DOHH2 (cell line): ENCODE data around the gene SUMF2.

Experiments
- H3F3A ChIP-seq: fragments of 200-600 bp; sonication (generic), shearing (Covaris generic); 2 replicates; pipeline ENCODE4 v1.6.0; 2016; ENCODE audit warnings: antibody characterized with exemption, mild to moderate bottlenecking; ENCODE audit not compliant: control insufficient read depth, insufficient read depth
- H3K27ac ChIP-seq: fragments of 200-600 bp; sonication (generic); 2 replicates; pipeline ENCODE4 v1.5.1; 2014; ENCODE audit warnings: low read depth, mild to moderate bottlenecking, low read length, moderate library complexity
- H3K27me3 ChIP-seq: fragments of 200-600 bp; sonication (generic); 2 replicates; pipeline ENCODE4 v1.6.1; 2014; ENCODE audit warnings: mild to moderate bottlenecking, low read length, mixed read lengths; ENCODE audit not compliant: control insufficient read depth
- H3K36me3 ChIP-seq: fragments of 200-600 bp; sonication (generic); 2 replicates; pipeline ENCODE4 v1.6.1; 2014; ENCODE audit warnings: mild to moderate bottlenecking, low read length, moderate library complexity, mixed read lengths; ENCODE audit not compliant: control insufficient read depth
- H3K4me1 ChIP-seq: fragments of 200-600 bp; sonication (generic); 2 replicates; pipeline ENCODE4 v1.6.1; 2014; ENCODE audit warnings: mild to moderate bottlenecking, low read length, mixed read lengths; ENCODE audit not compliant: control insufficient read depth
- H3K4me2 ChIP-seq: fragments of 200-600 bp; sonication (generic); 2 replicates; pipeline ENCODE4 v1.6.0; 2014; ENCODE audit warnings: mild to moderate bottlenecking, low read length, moderate library complexity
- H3K4me3 ChIP-seq: fragments of 200-600 bp; sonication (generic); 2 replicates; pipeline ENCODE4 v1.5.1; 2014; ENCODE audit warnings: mild to moderate bottlenecking, low read length, mixed read lengths
- H3K79me2 ChIP-seq: fragments of 200-600 bp; sonication (generic); 2 replicates; pipeline ENCODE4 v1.6.1; 2014; ENCODE audit warnings: mild to moderate bottlenecking, low read length, mixed read lengths; ENCODE audit not compliant: control insufficient read depth
- H3K9me2 ChIP-seq: fragments of 200-600 bp; sonication (generic); replicated peaks from 2 replicates; pipeline ENCODE4 v1.6.1; 2014; ENCODE audit warnings: mild to moderate bottlenecking, low read length, mixed read lengths; ENCODE audit not compliant: control insufficient read depth
- H3K9me3 ChIP-seq: fragments of 200-600 bp; sonication (generic); 2 replicates; pipeline ENCODE4 v1.6.1; 2014; ENCODE audit warnings: antibody characterized with exemption, low read length, mixed read lengths; ENCODE audit not compliant: control insufficient read depth, insufficient read depth
- H4K20me1 ChIP-seq: fragments of 200-600 bp; sonication (generic); 2 replicates; pipeline ENCODE4 v1.6.0; 2014; ENCODE audit warnings: low read depth, mild to moderate bottlenecking, antibody characterized with exemption, low read length, moderate library complexity; ENCODE audit not compliant: control insufficient read depth, insufficient read depth
- CTCF ChIP-seq: fragments of 200-600 bp; sonication (generic); IDR thresholded peaks from one replicate; pipeline ENCODE4 v1.5.1; 2014; ENCODE audit warnings: antibody characterized with exemption, mild to moderate bottlenecking, low read depth, low read length; ENCODE audit not compliant: poor library complexity, severe bottlenecking
- EZH2phosphoT487 ChIP-seq: fragments of 200-600 bp; sonication (generic); IDR thresholded peaks from 2 replicates; pipeline ENCODE4 v1.6.1; 2017; ENCODE audit warnings: borderline replicate concordance, mild to moderate bottlenecking, antibody characterized with exemption, low read length, moderate library complexity, mixed read lengths

Gene SUMF2

GRCh38 chr7:56081626-56082340 lies 17.7 kb downstream of the SUMF2 start:
- no peaks in the 10 kb centered on the region for H3K9me2 ChIP-seq
- H3F3A ChIP-seq = no peaks in the 10 kb centered on the region
- H4K20me1 ChIP-seq = peaks cover 6% of the 10 kb centered on the region; the same call in 1 of the 2 replicates
- H3K4me2 ChIP-seq = no peak overlapping the region
- TF ChIP-seq CTCF = no peak
- TF ChIP-seq EZH2phosphoT487 = no peak
- no peaks in the 10 kb centered on the region for H3K4me1 ChIP-seq
- no peaks in the 10 kb centered on the region for H3K9me3 ChIP-seq
- no peaks in the 10 kb centered on the region for H3K27me3 ChIP-seq
- peaks cover 32% of the 10 kb centered on the region for H3K36me3 ChIP-seq
- no peaks in the 10 kb centered on the region for H3K79me2 ChIP-seq
- H3K4me3 ChIP-seq = no peak overlapping the region
- no peak overlapping the region for H3K27ac ChIP-seq

GRCh38 chr7:56083150-56083785 lies 19.2 kb downstream of the SUMF2 start:
- Histone ChIP-seq H3K36me3 (peaks cover 28% of the 10 kb centered on the region), H3K27ac (no peak overlapping the region), H3K79me2 (no peaks in the 10 kb centered on the region), H3K27me3 (no peaks in the 10 kb centered on the region), H4K20me1 (peaks cover 6% of the 10 kb centered on the region; the same call in 1 of the 2 replicates), H3K4me2 (no peak overlapping the region), H3K9me3 (no peaks in the 10 kb centered on the region), H3F3A (no peaks in the 10 kb centered on the region), H3K9me2 (no peaks in the 10 kb centered on the region), H3K4me3 (no peak overlapping the region), H3K4me1 (no peaks in the 10 kb centered on the region)
- no peak for TF ChIP-seq EZH2phosphoT487
- no peak for TF ChIP-seq CTCF

- Histone ChIP-seq H3K27ac (no peak overlapping the region), H3K79me2 (no peaks in the 10 kb centered on the region), H3K9me3 (no peaks in the 10 kb centered on the region), H3K36me3 (peaks cover 9% of the 10 kb centered on the region; the same call in 1 of the 2 replicates), H3K4me2 (no peak overlapping the region), H3K27me3 (no peaks in the 10 kb centered on the region), H4K20me1 (peaks cover 10% of the 10 kb centered on the region; the same call in 1 of the 2 replicates), H3K4me3 (no peak overlapping the region), H3K4me1 (no peaks in the 10 kb centered on the region), H3F3A (no peaks in the 10 kb centered on the region), H3K9me2 (no peaks in the 10 kb centered on the region)
- TF ChIP-seq EZH2phosphoT487 = no peak
These were observed 22.7 kb downstream of the SUMF2 start for GRCh38 chr7:56086761-56087160.

- Histone ChIP-seq H3K36me3 (peaks cover 5% of the 10 kb centered on the region; the same call in 1 of the 2 replicates), H4K20me1 (peaks cover 10% of the 10 kb centered on the region; the same call in 1 of the 2 replicates), H3K4me3 (no peak overlapping the region), H3K79me2 (no peaks in the 10 kb centered on the region), H3K27me3 (no peaks in the 10 kb centered on the region), H3K27ac (no peak overlapping the region), H3K9me3 (no peaks in the 10 kb centered on the region), H3K9me2 (no peaks in the 10 kb centered on the region), H3K4me1 (no peaks in the 10 kb centered on the region), H3K4me2 (no peak overlapping the region), H3F3A (no peaks in the 10 kb centered on the region)
- TF ChIP-seq CTCF (no peak), EZH2phosphoT487 (no peak)
These were observed 23.4 kb downstream of the SUMF2 start for GRCh38 chr7:56087445-56087844.
